H1 (cell line): ENCODE data around the gene SVOPL. TPM values are rescaled to one million over a fixed set of nuclear protein-coding genes. Genes with fewer than 3 reads are reported as not detected.

Experiments used
- CREB1 ChIP-seq: IDR thresholded peaks from 2 replicates; pipeline ENCODE4 v1.6.1; 2012; ENCODE audit warnings: inconsistent platforms
- EP300 ChIP-seq, 2 experiments: IDR thresholded peaks; 1 replicate in 1 of 2; 2 replicates in 1 of 2; pipeline ENCODE4 v1.6.1; 2011 to 2012; ENCODE audit warnings: low read depth in 2 of 2, low read length in 2 of 2, mild to moderate bottlenecking in 2 of 2, borderline replicate concordance in 1 of 2, inconsistent platforms in 1 of 2, moderate library complexity in 1 of 2
- EZH2 ChIP-seq: fragments of 200-600 bp; sonication (generic); IDR thresholded peaks from 2 replicates; pipeline ENCODE4 v1.7.1; 2012; ENCODE audit warnings: low read depth, mild to moderate bottlenecking, moderate library complexity, low read length, inconsistent platforms; ENCODE audit not compliant: severe bottlenecking
- POLR2AphosphoS5 ChIP-seq: IDR thresholded peaks from 2 replicates; pipeline ENCODE4 v1.6.1; 2011; ENCODE audit warnings: low read depth, low read length
- RBBP5 ChIP-seq: IDR thresholded peaks from 2 replicates; pipeline ENCODE4 v1.7.1; 2012; ENCODE audit warnings: low read depth, mild to moderate bottlenecking, inconsistent platforms, low read length, moderate library complexity, borderline replicate concordance
- SAP30 ChIP-seq: fragments of 300-600 bp; sonication (generic); IDR thresholded peaks from 2 replicates; pipeline ENCODE4 v1.7.1; 2012; ENCODE audit warnings: low read length, moderate library complexity, mild to moderate bottlenecking, inconsistent platforms; ENCODE audit not compliant: insufficient read depth, insufficient replicate concordance
- SIN3A ChIP-seq, 2 experiments: IDR thresholded peaks in 1 of 2; conservative IDR thresholded peaks in 1 of 2; 2 replicates each; pipeline ENCODE4 v1.6.1; 2011 to 2012; ENCODE audit warnings: low read length in 2 of 2, improper control_type of control experiment in 1 of 2, low read depth in 1 of 2, mild to moderate bottlenecking in 1 of 2
- TAF7 ChIP-seq: optimal IDR thresholded peaks from 2 replicates; pipeline ENCODE3; 2011; ENCODE audit warnings: low read depth, mild to moderate bottlenecking, inconsistent platforms, low read length, moderate library complexity, borderline replicate concordance
- polyA plus RNA-seq, 7 experiments: library from polyadenylated mRNA; depleted of rRNA in 3 of 7; stranded (reverse) in 5 of 7; unstranded in 2 of 7; fragments of >200 nt in 5 of 7; fragments of 200-250 nt in 2 of 7; gene quantifications; 1 replicate in 5 of 7; 2 replicates in 1 of 7; 4 replicates in 1 of 7; pipeline versions ENCODE4 v1.2.1 to v1.2.3, GENCODE V29; 2011 to 2013; ENCODE audit warnings: missing spikeins in 2 of 7, mixed read lengths in 2 of 7
- total RNA-seq: library from RNA; stranded (reverse); fragmentation: NEBNext Ultra II Directional; extraction: Animal tissue kit (Norgen Biotek cat#: 25700); gene quantifications from 2 replicates; pipeline ENCODE4 v1.2.1, GENCODE V29; 2021
- TF ChIP-seq, protein P1 (sequence below): IDR thresholded peaks from 2 replicates; pipeline ENCODE4 v1.6.1; 2011; ENCODE audit warnings: low read length, improper control_type of control experiment
- TF ChIP-seq, protein P2 (sequence below): IDR thresholded peaks from 2 replicates; pipeline ENCODE4 v1.6.1; 2012; ENCODE audit warnings: low read length, inconsistent platforms

The SVOPL gene
- total and polyA plus RNA-seq, 2 of the 8 experiments (the other 6 are each of a cell fraction or from before 2014, with no cell fraction given), result 1.1 to 1.4 TPM

DNA sequence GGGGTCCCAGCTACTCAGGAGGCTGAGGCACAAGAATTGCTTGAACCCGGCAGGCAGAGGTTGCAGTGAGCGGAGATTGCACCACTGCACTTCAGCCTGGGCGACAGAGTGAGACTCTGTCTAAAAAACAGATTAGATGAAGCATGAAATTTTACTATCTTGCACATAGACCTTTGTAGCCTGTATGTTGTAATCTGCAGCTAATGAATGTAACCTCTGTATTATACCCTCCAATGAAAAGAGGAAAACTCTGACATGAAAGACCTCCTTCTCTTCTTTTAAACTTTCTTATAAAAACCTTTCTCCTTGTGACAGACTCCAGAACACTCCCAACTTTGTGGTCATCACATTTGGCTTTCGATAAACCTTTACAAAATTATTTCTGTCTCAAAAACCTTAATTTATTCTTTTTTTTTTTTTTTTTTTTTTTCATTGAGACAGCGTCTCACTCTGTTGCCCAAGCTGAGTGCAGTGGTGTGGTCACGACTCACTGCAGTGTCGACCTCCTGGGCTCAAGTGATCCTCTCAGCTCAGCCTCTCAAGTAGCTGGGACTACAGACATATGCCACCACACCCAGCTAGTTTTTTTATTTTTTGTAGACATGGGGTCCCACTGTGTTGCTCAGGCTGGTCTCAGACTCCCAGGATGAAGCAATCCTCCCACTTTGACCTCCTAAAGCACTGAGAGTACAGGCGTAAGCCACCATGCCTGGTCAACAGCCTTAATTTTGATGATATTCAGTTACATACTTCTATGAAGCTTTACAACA is 97.4 kb downstream of the SVOPL start (continued):
- TF ChIP-seq, protein P1, sequence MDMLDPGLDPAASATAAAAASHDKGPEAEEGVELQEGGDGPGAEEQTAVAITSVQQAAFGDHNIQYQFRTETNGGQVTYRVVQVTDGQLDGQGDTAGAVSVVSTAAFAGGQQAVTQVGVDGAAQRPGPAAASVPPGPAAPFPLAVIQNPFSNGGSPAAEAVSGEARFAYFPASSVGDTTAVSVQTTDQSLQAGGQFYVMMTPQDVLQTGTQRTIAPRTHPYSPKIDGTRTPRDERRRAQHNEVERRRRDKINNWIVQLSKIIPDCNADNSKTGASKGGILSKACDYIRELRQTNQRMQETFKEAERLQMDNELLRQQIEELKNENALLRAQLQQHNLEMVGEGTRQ, result no peak
- TF ChIP-seq CREB1 (no peak), TAF7 (no peak), EP300 (IDR thresholded peaks at IDR 0.05; ENCODE audit: borderline replicate concordance in 1 of 2, low read depth in 2 of 2, low read length in 2 of 2) (no peak), RBBP5 (no peak), POLR2AphosphoS5 (no peak), SIN3A (conservative IDR thresholded peaks at IDR 0.05 in 1 of 2, IDR thresholded peaks at IDR 0.05 in 1 of 2; ENCODE audit: low read depth in 1 of 2, low read length in 2 of 2) (no peak), SAP30 (no peak), EZH2 (no peak)
- TF ChIP-seq, protein P2, sequence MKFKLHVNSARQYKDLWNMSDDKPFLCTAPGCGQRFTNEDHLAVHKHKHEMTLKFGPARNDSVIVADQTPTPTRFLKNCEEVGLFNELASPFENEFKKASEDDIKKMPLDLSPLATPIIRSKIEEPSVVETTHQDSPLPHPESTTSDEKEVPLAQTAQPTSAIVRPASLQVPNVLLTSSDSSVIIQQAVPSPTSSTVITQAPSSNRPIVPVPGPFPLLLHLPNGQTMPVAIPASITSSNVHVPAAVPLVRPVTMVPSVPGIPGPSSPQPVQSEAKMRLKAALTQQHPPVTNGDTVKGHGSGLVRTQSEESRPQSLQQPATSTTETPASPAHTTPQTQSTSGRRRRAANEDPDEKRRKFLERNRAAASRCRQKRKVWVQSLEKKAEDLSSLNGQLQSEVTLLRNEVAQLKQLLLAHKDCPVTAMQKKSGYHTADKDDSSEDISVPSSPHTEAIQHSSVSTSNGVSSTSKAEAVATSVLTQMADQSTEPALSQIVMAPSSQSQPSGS, result no peak
